HepG2 (cell line): Measurements from ENCODE around the gene CD320. TPM values are rescaled to one million over a fixed set of nuclear protein-coding genes. Genes with fewer than 3 reads are reported as not detected.

Experiments used
- ARID5B ChIP-seq: IDR thresholded peaks from 2 replicates; pipeline ENCODE4 v1.4.0; 2020; ENCODE audit warnings: mild to moderate bottlenecking, missing genetic modification reagents
- CCDC6 ChIP-seq: sonication (generic); formaldehyde crosslinking; IDR thresholded peaks from 2 replicates; pipeline ENCODE4 v1.8.1; 2022; ENCODE audit warnings: mild to moderate bottlenecking, missing genetic modification reagents, moderate library complexity
- GATA4 ChIP-seq: sonication (generic); IDR thresholded peaks from 2 replicates; pipeline ENCODE4 v1.6.1; 2016; ENCODE audit warnings: antibody characterized with exemption, low read depth, borderline replicate concordance
- GPN1 ChIP-seq: sonication (generic); formaldehyde crosslinking; IDR thresholded peaks from 2 replicates; pipeline ENCODE4 v1.5.1; 2020; ENCODE audit warnings: missing genetic modification reagents, borderline replicate concordance
- HHEX ChIP-seq: IDR thresholded peaks from 2 replicates; pipeline ENCODE4 v1.6.1; 2016; ENCODE audit warnings: control low read depth
- IKZF4 ChIP-seq: sonication (generic); formaldehyde crosslinking; IDR thresholded peaks from 2 replicates; pipeline ENCODE4 v1.5.1; 2020; ENCODE audit warnings: borderline replicate concordance, mild to moderate bottlenecking, low read depth, missing genetic modification reagents; ENCODE audit errors: not compliant biosample characterization
- NFAT5 ChIP-seq: sonication (generic); formaldehyde crosslinking; IDR thresholded peaks from 2 replicates; pipeline ENCODE4 v1.4.0; 2020; ENCODE audit warnings: missing genetic modification reagents
- NFKB2 ChIP-seq: sonication (generic); formaldehyde crosslinking; IDR thresholded peaks from 2 replicates; pipeline ENCODE4 v1.4.0; 2020; ENCODE audit warnings: missing genetic modification reagents, borderline replicate concordance
- PHF5A ChIP-seq: IDR thresholded peaks from one replicate; pipeline ENCODE4 v1.6.1; 2018; ENCODE audit warnings: low read depth, missing genetic modification reagents; ENCODE audit not compliant: unreplicated experiment
- POLR2AphosphoS5 ChIP-seq: IDR thresholded peaks from 2 replicates; pipeline ENCODE4 v1.6.1; 2012; ENCODE audit warnings: low read depth, low read length
- YEATS4 ChIP-seq: sonication (generic); formaldehyde crosslinking; IDR thresholded peaks from 2 replicates; pipeline ENCODE4 v1.4.0; 2020; ENCODE audit warnings: missing genetic modification reagents, borderline replicate concordance
- ZFP36L1 ChIP-seq: sonication (generic); formaldehyde crosslinking; IDR thresholded peaks from 2 replicates; pipeline ENCODE4 v1.8.0; 2022; ENCODE audit warnings: mild to moderate bottlenecking, missing genetic modification reagents, moderate library complexity
- ZNF280D ChIP-seq: sonication (generic); formaldehyde crosslinking; IDR thresholded peaks from 2 replicates; pipeline ENCODE4 v1.5.1; 2020; ENCODE audit warnings: mild to moderate bottlenecking, missing genetic modification reagents
- polyA plus RNA-seq, 8 experiments: library from polyadenylated mRNA; depleted of rRNA in 3 of 8; stranded (reverse) in 7 of 8; unstranded in 1 of 8; fragments of >200 nt; fragmentation: Illumina TruSeq in 4 of 8; extraction: Trizol in 4 of 8; gene quantifications; 2 replicates each; pipeline versions ENCODE4 v1.2.1 to v1.2.3, GENCODE V29; 2011 to 2016; ENCODE audit warnings: low read depth in 4 of 8, missing spikeins in 1 of 8, mixed read lengths in 1 of 8; ENCODE audit not compliant: insufficient read depth in 1 of 8
- total RNA-seq, 5 experiments: library from RNA; depleted of rRNA; stranded (reverse); fragments of >200 nt; fragmentation: Illumina TruSeq; extraction: Trizol; gene quantifications; 2 replicates each; pipeline ENCODE4 v1.2.3, GENCODE V29; 2016; ENCODE audit warnings: low read depth in 1 of 5

The CD320 gene
- total and polyA plus RNA-seq, 2 of the 13 experiments (the other 11 are each of a cell fraction or from before 2014, with no cell fraction given), result 83.1 to 99.9 TPM

GRCh38 chr19:8307965-8308866 is at the start of gene CD320 (continued):
- peak; percentile 95 for TF ChIP-seq NFAT5 (CRISPR knock-in tag)
- TF ChIP-seq NFKB2, result peak; percentile 93; the same call in 1 of the 2 replicates
- TF ChIP-seq YEATS4, result peak; percentile 95
- peak; percentile 96 for TF ChIP-seq ZNF280D
- TF ChIP-seq HHEX, result no peak
- peak; percentile 69; the same call in 1 of the 2 replicates for TF ChIP-seq GPN1 (CRISPR knock-in tag)
- TF ChIP-seq ZFP36L1 (CRISPR knock-in tag), result peak; percentile 98; the same call in 1 of the 2 replicates
- TF ChIP-seq GATA4, result peak; percentile 56; the same call in 1 of the 2 replicates
- TF ChIP-seq ARID5B (CRISPR knock-in tag), result peak; percentile 50
- TF ChIP-seq IKZF4, result no peak
- TF ChIP-seq POLR2AphosphoS5, result peak; percentile 81
- peak; percentile 92 for TF ChIP-seq CCDC6 (CRISPR knock-in tag)
- no peak for TF ChIP-seq PHF5A (CRISPR knock-in tag)
